Naive thymus-derived CD4-positive, alpha-beta T cell (primary cell): Measurements from ENCODE around the gene FAM151A. TPM values are rescaled to one million over a fixed set of nuclear protein-coding genes. Genes with fewer than 3 reads are reported as not detected.

Experiments
- ATAC-seq: fragments of 150-1000 bp; cut with Tn5 transposase; 2 replicates; pipeline ENCODE4 v1.10.0; 2021; ENCODE audit warnings: mild to moderate bottlenecking, moderate library complexity
- CTCF ChIA-PET: fragments of 350-600 bp; sonication (Branson Sonifier 250); formaldehyde crosslinking; loops from one replicate; lab custom pipeline; 2021; ENCODE audit warnings: antibody characterized with exemption; lab: Charles Lee
- POLR2A ChIA-PET: fragments of 350-600 bp; sonication (Branson Sonifier 250); formaldehyde crosslinking; loops from one replicate; lab custom pipeline; 2021; ENCODE audit warnings: antibody characterized with exemption, inconsistent platforms; lab: Charles Lee
- DNase-seq, 9 donors: peaks; one replicate each; pipeline versions ENCODE4 v3.0.0 to v3.0.0-alpha.2; 2020 to 2022; ENCODE audit warnings: mixed read lengths in 1 of 9
- H3K27ac ChIP-seq: one replicate; pipeline ENCODE4 v1.7.0; 2013; ENCODE audit warnings: mild to moderate bottlenecking, low read depth, low read length, moderate library complexity
- H3K27me3 ChIP-seq, 2 donors: one replicate each; pipeline ENCODE4 v1.7.0; 2013; ENCODE audit warnings: low read length in 2 of 2, mild to moderate bottlenecking in 2 of 2, moderate library complexity in 2 of 2; ENCODE audit not compliant: control insufficient read depth in 2 of 2, insufficient read depth in 2 of 2
- H3K36me3 ChIP-seq, 3 experiments: 1 replicate in 2 of 3; 2 replicates in 1 of 3; pipeline ENCODE4 v1.7.0; 2013; ENCODE audit warnings: low read length in 3 of 3, mild to moderate bottlenecking in 3 of 3, moderate library complexity in 1 of 3; ENCODE audit not compliant: insufficient read depth in 3 of 3, control insufficient read depth in 2 of 3
- H3K4me1 ChIP-seq, 2 donors: one replicate each; pipeline ENCODE4 v1.7.0; 2013; ENCODE audit warnings: low read length in 2 of 2, mild to moderate bottlenecking in 2 of 2, moderate library complexity in 1 of 2; ENCODE audit not compliant: control insufficient read depth in 2 of 2, insufficient read depth in 2 of 2
- H3K4me3 ChIP-seq: 2 replicates; pipeline ENCODE4 v1.7.0; 2013; ENCODE audit warnings: mild to moderate bottlenecking, low read length
- H3K9me3 ChIP-seq, 3 experiments: 1 replicate in 2 of 3; 2 replicates in 1 of 3; pipeline ENCODE4 v1.7.0; 2013; ENCODE audit warnings: low read length in 3 of 3; ENCODE audit not compliant: control insufficient read depth in 2 of 3
- H3K27ac Mint-ChIP-seq, 9 donors: one replicate each; pipeline ENCODE4 v1.8.0; 2020 to 2022; ENCODE audit warnings: mixed read lengths in 9 of 9, mild to moderate bottlenecking in 8 of 9, moderate library complexity in 5 of 9, inconsistent platforms in 2 of 9
- H3K27me3 Mint-ChIP-seq, 5 donors: one replicate each; pipeline ENCODE4 v1.8.0; 2021 to 2022; ENCODE audit warnings: mixed read lengths in 5 of 5, mild to moderate bottlenecking in 1 of 5
- H3K36me3 Mint-ChIP-seq, 5 donors: one replicate each; pipeline ENCODE4 v1.8.0; 2020 to 2022; ENCODE audit warnings: mixed read lengths in 5 of 5, mild to moderate bottlenecking in 3 of 5, inconsistent platforms in 1 of 5
- H3K4me1 Mint-ChIP-seq, 7 donors: one replicate each; pipeline ENCODE4 v1.8.0; 2020 to 2022; ENCODE audit warnings: mixed read lengths in 7 of 7, mild to moderate bottlenecking in 3 of 7, inconsistent platforms in 1 of 7
- H3K4me3 Mint-ChIP-seq, 10 donors: one replicate each; pipeline ENCODE4 v1.8.0; 2020 to 2022; ENCODE audit warnings: mild to moderate bottlenecking in 10 of 10, mixed read lengths in 10 of 10, moderate library complexity in 6 of 10, inconsistent platforms in 2 of 10
- H3K9me3 Mint-ChIP-seq, 11 donors: one replicate each; pipeline ENCODE4 v1.8.0; 2020 to 2022; ENCODE audit warnings: mixed read lengths in 11 of 11, mild to moderate bottlenecking in 4 of 11, inconsistent platforms in 1 of 11, moderate library complexity in 1 of 11
- intact Hi-C, 2 donors: fragments of 100-400 bp; cut with micrococcal nuclease; formaldehyde crosslinking; loops; one replicate each; pipeline ENCODE4 v1.15.1; 2023
- polyA plus RNA-seq, 2 donors: library from polyadenylated mRNA; unstranded; fragments of 300-500 nt; fragmentation: Illumina TruSeq; gene quantifications; one replicate each; pipeline ENCODE4 v1.2.3, GENCODE V29; 2021
- total RNA-seq, 6 experiments: library from RNA in 5 of 6; stranded (reverse) in 5 of 6; gene quantifications; 1 replicate in 5 of 6; 2 replicates in 1 of 6; pipeline ENCODE4 v1.2.3 and lab custom pipeline; 2021 to 2026

The FAM151A gene
- total and polyA plus RNA-seq, 7 experiments from 2014 or later = not detected

GRCh38 chr1:54650417-54650816 lies 27.1 kb upstream of the FAM151A start:
- Histone ChIP-seq H3K9me3 (no peaks in the 10 kb centered on the region), H3K36me3 (no peaks in the 10 kb centered on the region), H3K4me3 (no peak overlapping the region), H3K27ac (no peak overlapping the region), H3K4me1 (no peaks in the 10 kb centered on the region), H3K27me3 (no peaks in the 10 kb centered on the region)
- ATAC-seq (no peak), DNase-seq (no peak)
- intact Hi-C loops = no loop called here
- no peaks in the 10 kb centered on the region for H3K4me1 Mint-ChIP-seq
- H3K36me3 Mint-ChIP-seq = no peaks in the 10 kb centered on the region
- CTCF ChIA-PET = interaction anchor here (0.7 kb wide), 1 partner anchor 188 kb away, joined by 4 read pairs; no protein-coding TSS in a partner anchor
- POLR2A ChIA-PET = no interaction called here
- H3K27ac Mint-ChIP-seq = no peak overlapping the region
- no peak overlapping the region for H3K4me3 Mint-ChIP-seq
- H3K27me3 Mint-ChIP-seq = peaks cover 4 to 21% (median 8%) of the 10 kb centered on the region in 5 donors
- H3K9me3 Mint-ChIP-seq = peaks cover 0 to 10% (median 0%) of the 10 kb centered on the region in 11 donors

- H3K36me3 ChIP-seq = no peaks in the 10 kb centered on the region
- no peaks in the 10 kb centered on the region for H3K4me1 ChIP-seq
- peaks cover 0 to 2% (median 0%) of the 10 kb centered on the region in 3 experiments for H3K9me3 ChIP-seq
- intact Hi-C loops = no loop called here
- H3K4me1 Mint-ChIP-seq = no peaks in the 10 kb centered on the region
- ChIA-PET CTCF (no interaction called here), POLR2A (no interaction called here)
- DNase-seq (no peak), ATAC-seq (no peak)
- no peak overlapping the region for H3K27ac ChIP-seq
- no peaks in the 10 kb centered on the region for H3K36me3 Mint-ChIP-seq
- no peak overlapping the region for H3K27ac Mint-ChIP-seq
- H3K27me3 ChIP-seq = no peaks in the 10 kb centered on the region
- H3K9me3 Mint-ChIP-seq = peaks cover 0 to 10% (median 0%) of the 10 kb centered on the region in 11 donors
- no peak overlapping the region for H3K4me3 Mint-ChIP-seq
- H3K27me3 Mint-ChIP-seq = peaks cover 4 to 21% (median 8%) of the 10 kb centered on the region in 5 donors
- no peak overlapping the region for H3K4me3 ChIP-seq
Measured at GRCh38 chr1:54649921-54650320, 26.6 kb upstream of the FAM151A start.

- no peak overlapping the region for H3K27ac Mint-ChIP-seq
- no peak overlapping the region for H3K4me3 ChIP-seq
- H3K4me3 Mint-ChIP-seq = no peak overlapping the region
- H3K4me1 Mint-ChIP-seq = no peaks in the 10 kb centered on the region
- ChIA-PET POLR2A (no interaction called here), CTCF (no interaction called here)
- no peak overlapping the region for H3K27ac ChIP-seq
- ATAC-seq = no peak
- no peak for DNase-seq
- H3K36me3 ChIP-seq = no peaks in the 10 kb centered on the region
- no peaks in the 10 kb centered on the region for H3K36me3 Mint-ChIP-seq
- peaks cover 4 to 21% (median 8%) of the 10 kb centered on the region in 5 donors for H3K27me3 Mint-ChIP-seq
- H3K27me3 ChIP-seq = no peaks in the 10 kb centered on the region
- peaks cover 0 to 5% (median 0%) of the 10 kb centered on the region in 3 experiments for H3K9me3 ChIP-seq
- intact Hi-C loops = no loop called here
- H3K4me1 ChIP-seq = no peaks in the 10 kb centered on the region
- peaks cover 0 to 11% (median under 1%) of the 10 kb centered on the region in 11 donors for H3K9me3 Mint-ChIP-seq
Measured at GRCh38 chr1:54649130-54649898, 26.0 kb upstream of the FAM151A start.

- no peaks in the 10 kb centered on the region for H3K4me1 ChIP-seq
- DNase-seq (no peak), ATAC-seq (no peak)
- intact Hi-C loops = no loop called here
- H3K9me3 ChIP-seq = peaks cover 0 to 9% (median 0%) of the 10 kb centered on the region in 3 experiments
- Mint-ChIP-seq H3K4me1 (no peaks in the 10 kb centered on the region), H3K27ac (no peak overlapping the region), H3K36me3 (peaks cover 0 to 6% (median 3%) of the 10 kb centered on the region in 5 donors), H3K4me3 (no peak overlapping the region), H3K27me3 (peaks cover 4 to 17% (median 8%) of the 10 kb centered on the region in 5 donors), H3K9me3 (peaks cover 0 to 28% (median 8%) of the 10 kb centered on the region in 11 donors)
- CTCF ChIA-PET = no interaction called here
- H3K27ac ChIP-seq = no peak overlapping the region
- no peaks in the 10 kb centered on the region for H3K36me3 ChIP-seq
- no peaks in the 10 kb centered on the region for H3K27me3 ChIP-seq
- H3K4me3 ChIP-seq = no peak overlapping the region
- POLR2A ChIA-PET = interaction anchor here (0.6 kb wide), 1 partner anchor 152 kb away, joined by 3 read pairs; no protein-coding TSS in a partner anchor
Measured at GRCh38 chr1:54645806-54646676, 22.7 kb upstream of the FAM151A start.

GRCh38 chr1:54643736-54644135 lies 20.4 kb upstream of the FAM151A start:
- intact Hi-C loops = no loop called here
- Histone ChIP-seq H3K4me3 (no peak overlapping the region), H3K36me3 (no peaks in the 10 kb centered on the region), H3K9me3 (peaks cover 0 to 9% (median 0%) of the 10 kb centered on the region in 3 experiments), H3K27ac (no peak overlapping the region), H3K27me3 (no peaks in the 10 kb centered on the region), H3K4me1 (no peaks in the 10 kb centered on the region)
- POLR2A ChIA-PET = no interaction called here
- H3K9me3 Mint-ChIP-seq = peaks cover 0 to 28% (median 8%) of the 10 kb centered on the region in 11 donors
- H3K4me1 Mint-ChIP-seq = peaks cover 0 to 7% (median 0%) of the 10 kb centered on the region in 7 donors
- DNase-seq (no peak), ATAC-seq (no peak)
- no peak overlapping the region for H3K4me3 Mint-ChIP-seq
- H3K27me3 Mint-ChIP-seq = peaks cover 4 to 20% (median 10%) of the 10 kb centered on the region in 5 donors
- CTCF ChIA-PET = interaction anchor here (0.7 kb wide), 1 partner anchor 161 kb away, joined by 3 read pairs; no protein-coding TSS in a partner anchor
- H3K27ac Mint-ChIP-seq = no peak overlapping the region
- H3K36me3 Mint-ChIP-seq = peaks cover 0 to 6% (median 3%) of the 10 kb centered on the region in 5 donors

- H3K36me3 Mint-ChIP-seq = peaks cover 0 to 6% (median 3%) of the 10 kb centered on the region in 5 donors
- H3K4me1 Mint-ChIP-seq = peaks cover 0 to 7% (median 0%) of the 10 kb centered on the region in 7 donors
- no peak for ATAC-seq
- no peak within 1 kb of the TSS for H3K4me3 Mint-ChIP-seq
- peaks cover 0 to 9% (median 0%) of the 10 kb centered on the region in 3 experiments for H3K9me3 ChIP-seq
- POLR2A ChIA-PET = no interaction called here
- no peaks in the 10 kb centered on the region for H3K27me3 ChIP-seq
- intact Hi-C loops = no loop called here
- peaks cover 0 to 22% (median 8%) of the 10 kb centered on the region in 11 donors for H3K9me3 Mint-ChIP-seq
- CTCF ChIA-PET = no interaction called here
- no peak within 1 kb of the TSS for H3K4me3 ChIP-seq
- H3K27me3 Mint-ChIP-seq = peaks cover 0 to 15% (median 14%) of the 10 kb centered on the region in 5 donors
- no peak within 1 kb of the TSS for H3K27ac Mint-ChIP-seq
- H3K36me3 ChIP-seq = no peaks in the 10 kb centered on the region
- H3K4me1 ChIP-seq = no peaks in the 10 kb centered on the region
- DNase-seq = no peak
- no peak within 1 kb of the TSS for H3K27ac ChIP-seq
Measured at GRCh38 chr1:54640863-54641836, 17.8 kb upstream of the FAM151A start, which contains the start of gene MROH7. Gene MROH7 (plus strand): TSS chr1:54641786. CDS start chr1:54652927, 11,141 bp downstream.
